ENCODE data around the gene GAPVD1.
A peak's percentile ranks its signal among the peaks of the same experiment; 100 is the strongest.

The GAPVD1 gene

GRCh38 chr9:125317704-125318103 is 56.1 kb downstream of the GAPVD1 start:
- no peaks in the 10 kb centered on the region for H3K4me1 Mint-ChIP-seq (ENCODE audit: low read depth)
- H3K36me3 Mint-ChIP-seq (ENCODE audit: low read depth): peaks cover 60% of the 10 kb centered on the region
- no peak overlapping the region for H3K4me3 Mint-ChIP-seq
- H3K27ac Mint-ChIP-seq: no peak overlapping the region
- no peaks in the 10 kb centered on the region for H3K27me3 Mint-ChIP-seq
- H3K9me3 Mint-ChIP-seq: no peaks in the 10 kb centered on the region

- H3K27ac Mint-ChIP-seq: no peak overlapping the region
- H3K36me3 Mint-ChIP-seq (ENCODE audit: low read depth): peaks cover 53% of the 10 kb centered on the region
- H3K4me3 Mint-ChIP-seq: no peak overlapping the region
- H3K4me1 Mint-ChIP-seq (ENCODE audit: low read depth): no peaks in the 10 kb centered on the region
- H3K27me3 Mint-ChIP-seq: no peaks in the 10 kb centered on the region
- no peaks in the 10 kb centered on the region for H3K9me3 Mint-ChIP-seq
These were observed 59.9 kb downstream of the GAPVD1 start for GRCh38 chr9:125321496-125321895.

GRCh38 chr9:125323615-125324014 is 62.0 kb downstream of the GAPVD1 start:
- Mint-ChIP-seq H3K27me3 (no peaks in the 10 kb centered on the region), H3K36me3 (ENCODE audit: low read depth) (peaks cover 41% of the 10 kb centered on the region), H3K9me3 (no peaks in the 10 kb centered on the region), H3K27ac (no peak overlapping the region), H3K4me1 (ENCODE audit: low read depth) (no peaks in the 10 kb centered on the region), H3K4me3 (no peak overlapping the region)

GRCh38 chr9:125325826-125326225 is 64.2 kb downstream of the GAPVD1 start:
- Mint-ChIP-seq H3K4me3 (no peak overlapping the region), H3K9me3 (no peaks in the 10 kb centered on the region), H3K36me3 (ENCODE audit: low read depth) (peaks cover 54% of the 10 kb centered on the region), H3K27me3 (no peaks in the 10 kb centered on the region), H3K4me1 (ENCODE audit: low read depth) (peaks cover 4% of the 10 kb centered on the region), H3K27ac (no peak overlapping the region)

GRCh38 chr9:125329978-125330377 is 68.4 kb downstream of the GAPVD1 start:
- H3K9me3 Mint-ChIP-seq: no peaks in the 10 kb centered on the region
- H3K36me3 Mint-ChIP-seq (ENCODE audit: low read depth): peaks cover 68% of the 10 kb centered on the region
- no peak overlapping the region for H3K27ac Mint-ChIP-seq
- peaks cover 32% of the 10 kb centered on the region for H3K4me1 Mint-ChIP-seq (ENCODE audit: low read depth)
- H3K27me3 Mint-ChIP-seq: no peaks in the 10 kb centered on the region
- no peak overlapping the region for H3K4me3 Mint-ChIP-seq

GRCh38 chr9:125330587-125330986 is 69.0 kb downstream of the GAPVD1 start:
- Mint-ChIP-seq H3K27me3 (no peaks in the 10 kb centered on the region), H3K36me3 (ENCODE audit: low read depth) (peaks cover 66% of the 10 kb centered on the region), H3K4me3 (no peak overlapping the region), H3K27ac (no peak overlapping the region), H3K9me3 (no peaks in the 10 kb centered on the region), H3K4me1 (ENCODE audit: low read depth) (peaks cover 32% of the 10 kb centered on the region)

GRCh38 chr9:125332527-125332926 is 70.9 kb downstream of the GAPVD1 start:
- H3K36me3 Mint-ChIP-seq (ENCODE audit: low read depth): peaks cover 62% of the 10 kb centered on the region

GRCh38 chr9:125337236-125337635 is 75.6 kb downstream of the GAPVD1 start:
- peaks cover 13% of the 10 kb centered on the region for H3K4me1 Mint-ChIP-seq (ENCODE audit: low read depth)
- peaks cover 73% of the 10 kb centered on the region for H3K36me3 Mint-ChIP-seq (ENCODE audit: low read depth)
- H3K27me3 Mint-ChIP-seq: no peaks in the 10 kb centered on the region
- no peak overlapping the region for H3K4me3 Mint-ChIP-seq
- no peak overlapping the region for H3K27ac Mint-ChIP-seq
- H3K9me3 Mint-ChIP-seq: no peaks in the 10 kb centered on the region

More at GRCh38 chr9:125332527-125332926, 70.9 kb downstream of the GAPVD1 start:
- Mint-ChIP-seq H3K27me3 (no peaks in the 10 kb centered on the region), H3K4me3 (peak overlapping the region; percentile 9), H3K27ac (peak overlapping the region; percentile 82), H3K4me1 (ENCODE audit: low read depth) (peaks cover 32% of the 10 kb centered on the region), H3K9me3 (no peaks in the 10 kb centered on the region)

GRCh38 chr9:125338929-125339328 is 77.3 kb downstream of the GAPVD1 start:
- no peak overlapping the region for H3K27ac Mint-ChIP-seq
- no peaks in the 10 kb centered on the region for H3K27me3 Mint-ChIP-seq
- no peaks in the 10 kb centered on the region for H3K9me3 Mint-ChIP-seq
- H3K36me3 Mint-ChIP-seq (ENCODE audit: low read depth): peaks cover 69% of the 10 kb centered on the region
- H3K4me3 Mint-ChIP-seq: no peak overlapping the region
- H3K4me1 Mint-ChIP-seq (ENCODE audit: low read depth): no peaks in the 10 kb centered on the region

- Mint-ChIP-seq H3K4me3 (no peak overlapping the region), H3K36me3 (ENCODE audit: low read depth) (peaks cover 68% of the 10 kb centered on the region), H3K27me3 (no peaks in the 10 kb centered on the region), H3K4me1 (ENCODE audit: low read depth) (no peaks in the 10 kb centered on the region), H3K9me3 (no peaks in the 10 kb centered on the region), H3K27ac (no peak overlapping the region)
These were observed 79.9 kb downstream of the GAPVD1 start for GRCh38 chr9:125341566-125341965.

GRCh38 chr9:125343518-125344275 is 82.1 kb downstream of the GAPVD1 start:
- Mint-ChIP-seq H3K9me3 (no peaks in the 10 kb centered on the region), H3K4me1 (ENCODE audit: low read depth) (no peaks in the 10 kb centered on the region), H3K27ac (no peak overlapping the region), H3K27me3 (no peaks in the 10 kb centered on the region), H3K4me3 (no peak overlapping the region), H3K36me3 (ENCODE audit: low read depth) (peaks cover 65% of the 10 kb centered on the region)

- no peaks in the 10 kb centered on the region for H3K9me3 Mint-ChIP-seq
- H3K36me3 Mint-ChIP-seq (ENCODE audit: low read depth): peaks cover 75% of the 10 kb centered on the region
- H3K4me3 Mint-ChIP-seq: no peak overlapping the region
- no peak overlapping the region for H3K27ac Mint-ChIP-seq
- H3K4me1 Mint-ChIP-seq (ENCODE audit: low read depth): no peaks in the 10 kb centered on the region
- no peaks in the 10 kb centered on the region for H3K27me3 Mint-ChIP-seq
These were observed 84.6 kb downstream of the GAPVD1 start for GRCh38 chr9:125346080-125346732.

- H3K4me1 Mint-ChIP-seq (ENCODE audit: low read depth): no peaks in the 10 kb centered on the region
- H3K27me3 Mint-ChIP-seq: no peaks in the 10 kb centered on the region
- H3K9me3 Mint-ChIP-seq: no peaks in the 10 kb centered on the region
- H3K27ac Mint-ChIP-seq: no peak overlapping the region
- no peak overlapping the region for H3K4me3 Mint-ChIP-seq
- H3K36me3 Mint-ChIP-seq (ENCODE audit: low read depth): peaks cover 82% of the 10 kb centered on the region
These were observed 94.0 kb downstream of the GAPVD1 start for GRCh38 chr9:125355601-125356000.

- Mint-ChIP-seq H3K4me1 (ENCODE audit: low read depth) (no peaks in the 10 kb centered on the region), H3K36me3 (ENCODE audit: low read depth) (peaks cover 82% of the 10 kb centered on the region), H3K9me3 (no peaks in the 10 kb centered on the region)
These were observed 94.4 kb downstream of the GAPVD1 start for GRCh38 chr9:125356032-125356431.

GRCh38 chr9:125359011-125359410 is 97.4 kb downstream of the GAPVD1 start:
- H3K9me3 Mint-ChIP-seq: no peaks in the 10 kb centered on the region
- H3K27me3 Mint-ChIP-seq: no peaks in the 10 kb centered on the region
- no peak overlapping the region for H3K27ac Mint-ChIP-seq
- peaks cover 80% of the 10 kb centered on the region for H3K36me3 Mint-ChIP-seq (ENCODE audit: low read depth)
- H3K4me1 Mint-ChIP-seq (ENCODE audit: low read depth): no peaks in the 10 kb centered on the region
- no peak overlapping the region for H3K4me3 Mint-ChIP-seq

More at GRCh38 chr9:125356032-125356431, 94.4 kb downstream of the GAPVD1 start:
- H3K4me3 Mint-ChIP-seq: no peak overlapping the region
- no peaks in the 10 kb centered on the region for H3K27me3 Mint-ChIP-seq
- peak overlapping the region; percentile 74 for H3K27ac Mint-ChIP-seq
